ENCODE data around the gene FBLN2.
A peak's percentile ranks its signal among the peaks of the same experiment; 100 is the strongest.

FBLN2 gene

DNA sequence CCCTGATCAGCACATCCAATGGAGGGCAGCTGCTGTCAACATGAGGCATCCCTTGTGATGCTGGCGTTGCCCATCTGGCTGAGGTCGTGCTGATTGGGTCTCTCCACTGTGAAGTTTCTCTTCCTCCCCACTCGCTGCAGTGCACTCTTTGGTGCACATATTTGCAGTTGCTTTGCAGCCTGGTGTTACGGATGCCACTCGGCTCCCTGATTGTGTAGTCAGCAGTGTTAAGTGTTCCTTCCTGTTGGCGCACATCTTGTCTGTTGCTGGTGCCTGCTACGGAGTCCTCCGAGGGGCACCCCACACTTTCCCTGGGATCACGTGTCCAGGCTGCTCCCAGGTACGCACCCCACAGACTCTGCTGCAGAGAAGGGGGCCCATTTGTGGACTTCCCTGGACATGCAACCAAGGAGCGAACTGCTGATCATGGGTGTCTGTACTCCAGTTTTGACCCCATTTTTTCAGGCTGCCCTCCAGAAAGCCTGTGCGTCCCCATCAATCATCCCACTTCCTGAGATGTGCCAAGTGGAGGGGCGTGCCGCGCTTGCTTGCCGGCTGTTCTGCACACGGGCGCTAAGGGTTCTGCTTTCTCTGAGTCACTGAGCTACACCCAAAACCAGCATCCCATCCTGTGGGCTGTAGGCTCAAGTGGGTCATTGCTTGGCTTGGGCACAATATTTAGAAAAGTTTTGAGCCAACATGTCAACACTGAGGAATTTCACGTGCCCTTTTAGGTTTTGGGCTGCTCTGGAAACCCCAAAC, 98.6 kb downstream of the FBLN2 start:
- DNase-seq (ENCODE audit: low read depth in 2 of 2): no peak

DNA sequence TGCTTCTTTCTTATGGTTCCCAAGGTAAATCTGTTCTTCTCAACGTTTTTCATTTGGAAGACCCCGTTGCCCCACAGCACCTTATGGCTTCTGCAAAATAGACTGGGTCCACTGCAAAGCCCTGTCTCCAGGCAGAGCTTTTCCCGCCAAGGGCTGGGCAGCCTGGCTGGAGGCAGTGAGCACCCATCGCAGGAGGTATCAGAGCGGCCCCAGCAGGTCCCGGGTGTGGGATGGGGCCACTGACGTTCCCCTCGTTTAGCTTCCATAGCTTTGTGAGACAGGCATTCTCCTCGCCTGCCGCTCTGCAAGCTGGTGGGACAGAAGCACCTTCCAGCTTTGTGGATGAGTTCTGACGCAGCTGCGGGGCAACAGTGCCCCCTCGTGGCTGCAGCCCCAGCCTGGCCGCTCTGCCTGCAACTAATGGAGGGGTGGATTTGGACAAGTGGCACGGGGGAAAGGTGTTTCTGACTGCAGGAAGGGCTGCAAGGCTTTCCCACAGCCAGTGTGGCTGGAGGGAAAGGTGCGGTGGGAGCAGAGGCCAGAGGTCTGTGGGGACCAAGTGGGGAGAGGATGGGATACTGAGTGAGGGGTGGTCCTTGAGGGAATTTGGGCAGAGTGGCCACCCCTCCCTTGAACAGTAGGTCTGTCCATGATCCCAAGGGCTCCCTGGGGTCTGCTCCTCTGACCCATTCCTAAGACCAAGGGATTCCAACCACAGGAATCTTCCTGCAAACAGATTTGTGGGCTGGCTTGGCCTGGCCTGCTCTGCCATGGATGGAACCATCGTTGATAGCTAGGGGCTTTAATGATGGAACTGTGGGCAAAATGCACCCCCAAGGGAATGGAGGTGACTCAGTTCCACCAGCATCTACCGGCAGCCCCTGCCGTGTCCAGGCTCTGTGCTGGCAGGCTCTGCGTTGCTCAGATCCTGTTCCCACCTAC, 99.4 kb downstream of the FBLN2 start:
- peak; percentile 76 to 80 for DNase-seq (ENCODE audit: low read depth in 2 of 2)

DNA sequence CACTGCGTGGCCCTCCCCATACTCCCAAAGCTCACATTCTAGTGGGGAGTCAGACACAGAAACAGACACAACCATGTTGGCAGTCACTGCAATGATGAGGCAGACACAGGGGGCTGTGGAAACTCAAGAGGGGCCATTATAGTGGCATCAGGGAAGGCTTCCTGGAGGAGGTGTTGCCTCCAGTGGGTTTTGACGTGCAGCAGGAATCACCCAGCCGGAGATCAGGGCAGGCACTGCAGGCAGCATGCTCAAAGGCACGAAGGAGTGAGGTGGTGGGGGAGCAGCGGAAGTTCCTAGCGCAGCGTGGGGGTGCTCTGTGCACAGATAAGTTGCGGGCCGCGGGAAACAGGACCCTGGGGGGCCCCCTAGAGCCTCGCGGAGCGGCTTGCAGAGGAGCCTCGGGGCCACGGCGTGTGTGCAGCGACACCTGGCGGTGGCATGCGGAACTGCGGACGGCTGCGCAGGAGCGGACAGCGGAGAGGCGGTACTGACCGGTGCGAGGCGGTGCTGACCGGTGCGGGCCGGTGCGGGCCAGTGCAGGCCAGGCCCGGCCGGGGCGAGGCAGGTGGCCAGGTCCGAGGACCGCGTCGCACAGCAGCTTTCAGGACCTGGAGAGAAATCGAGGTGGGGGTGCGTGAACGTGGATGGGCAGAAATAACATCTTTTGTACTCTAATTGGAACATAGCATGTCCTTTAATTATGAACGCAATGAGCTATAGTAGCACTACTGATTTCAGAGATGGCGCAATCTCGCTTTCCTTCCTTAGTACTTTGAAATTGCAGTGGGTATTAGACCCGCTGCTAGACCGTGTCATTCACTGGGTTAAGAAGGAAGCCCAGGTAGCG, 101.5 kb downstream of the FBLN2 start:
- DNase-seq (ENCODE audit: low read depth in 2 of 2): peak; percentile 65 to 67

DNA sequence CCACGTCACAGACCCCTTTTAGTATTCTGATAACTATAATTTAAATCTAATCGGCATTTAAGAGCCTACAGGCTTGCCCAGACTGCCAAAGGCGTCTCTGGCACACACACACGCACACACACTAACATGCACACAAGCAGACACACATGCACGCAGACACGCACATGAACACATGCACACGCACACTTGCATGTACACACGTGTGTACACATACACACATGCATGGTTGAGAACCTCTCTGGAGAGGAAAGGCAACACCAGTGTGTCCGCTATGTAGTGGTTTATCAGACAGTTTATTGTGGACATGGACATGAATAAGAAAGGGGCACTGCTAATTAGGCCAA, 102.1 kb downstream of the FBLN2 start:
- DNase-seq (ENCODE audit: low read depth in 2 of 2): no peak

DNA sequence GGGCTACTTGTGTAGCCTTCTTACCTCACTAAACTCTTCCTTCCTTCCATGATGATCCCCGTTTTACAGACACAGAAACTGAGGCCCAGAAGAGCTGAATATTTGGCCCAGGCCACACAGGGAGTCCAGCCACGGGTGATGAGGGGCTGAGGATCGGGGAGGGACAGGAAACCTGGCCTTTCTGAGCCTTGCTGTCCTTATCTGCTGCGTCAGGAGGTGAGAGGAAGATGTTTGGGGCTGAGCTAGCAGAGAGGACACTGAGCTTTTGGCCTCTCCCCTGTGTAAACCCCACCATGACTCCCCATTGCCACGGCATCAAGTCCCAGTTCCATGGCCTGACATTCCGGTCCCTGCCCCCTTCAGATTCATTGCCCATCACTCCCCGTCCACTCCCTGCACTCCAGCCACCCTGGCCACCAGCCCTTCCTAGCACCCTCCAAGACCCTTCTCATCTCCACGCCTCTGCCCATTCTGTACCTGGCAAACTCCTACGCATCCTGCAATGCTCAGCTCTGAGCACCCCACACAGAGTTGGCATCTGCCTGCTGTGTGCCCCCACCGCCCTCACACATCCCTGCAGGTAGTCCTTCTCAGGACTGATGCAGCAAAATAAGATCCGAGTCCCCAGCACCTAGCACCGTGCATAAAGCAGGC, 103.0 kb downstream of the FBLN2 start:
- DNase-seq (ENCODE audit: low read depth in 2 of 2): no peak

DNA sequence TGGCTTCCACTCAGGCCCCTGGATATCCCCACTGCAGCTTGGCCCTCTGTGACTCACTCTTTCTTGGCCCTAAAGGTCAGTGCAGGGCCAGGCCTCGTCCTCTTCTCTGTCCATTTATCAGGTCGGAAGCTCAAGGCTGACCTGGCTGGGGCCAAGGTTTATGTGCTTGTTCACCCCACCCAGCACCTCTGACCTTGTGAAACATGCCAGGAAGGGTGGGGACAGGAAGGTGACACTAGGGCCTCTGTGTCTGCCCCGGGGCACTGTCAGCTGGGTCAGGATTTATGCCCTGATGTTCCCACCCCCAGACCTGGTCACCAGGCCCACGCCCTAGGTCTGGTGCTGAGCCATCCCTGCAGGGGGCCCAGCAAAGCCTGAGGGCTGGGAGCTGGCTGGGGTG, 103.8 kb downstream of the FBLN2 start:
- DNase-seq (ENCODE audit: low read depth in 2 of 2): no peak

DNA sequence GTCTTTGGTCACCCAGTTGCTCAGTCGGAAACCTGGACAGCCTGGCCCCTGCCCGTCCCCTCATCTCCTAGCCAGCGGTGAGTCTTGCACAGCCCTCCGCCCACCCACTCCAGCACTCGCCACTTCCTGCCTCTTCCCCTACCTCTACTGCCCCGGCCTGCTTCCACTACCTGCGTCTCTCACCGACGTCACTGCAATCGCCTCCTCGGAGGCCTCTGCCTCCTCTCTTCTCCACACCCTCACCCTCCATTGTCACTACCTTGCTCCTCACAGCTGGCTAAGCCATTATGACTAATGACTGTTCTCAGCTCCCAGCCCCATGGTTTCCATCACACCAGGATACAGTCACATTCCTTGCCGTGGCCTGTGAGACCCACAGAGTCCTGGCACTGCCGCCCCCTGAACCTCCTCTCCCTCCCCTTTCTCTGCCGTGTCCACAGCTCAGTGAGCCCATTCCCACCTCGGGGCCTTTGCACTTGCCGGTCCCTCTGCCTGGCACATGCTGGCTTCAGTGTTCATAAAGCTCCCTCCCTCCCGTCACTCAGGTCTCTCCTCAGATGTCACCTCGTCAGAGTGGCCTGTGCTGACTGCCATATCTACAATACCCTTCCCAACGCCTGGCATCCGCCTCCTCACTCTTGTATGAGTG, 104.8 kb downstream of the FBLN2 start:
- no peak for DNase-seq (ENCODE audit: low read depth in 2 of 2)

DNA sequence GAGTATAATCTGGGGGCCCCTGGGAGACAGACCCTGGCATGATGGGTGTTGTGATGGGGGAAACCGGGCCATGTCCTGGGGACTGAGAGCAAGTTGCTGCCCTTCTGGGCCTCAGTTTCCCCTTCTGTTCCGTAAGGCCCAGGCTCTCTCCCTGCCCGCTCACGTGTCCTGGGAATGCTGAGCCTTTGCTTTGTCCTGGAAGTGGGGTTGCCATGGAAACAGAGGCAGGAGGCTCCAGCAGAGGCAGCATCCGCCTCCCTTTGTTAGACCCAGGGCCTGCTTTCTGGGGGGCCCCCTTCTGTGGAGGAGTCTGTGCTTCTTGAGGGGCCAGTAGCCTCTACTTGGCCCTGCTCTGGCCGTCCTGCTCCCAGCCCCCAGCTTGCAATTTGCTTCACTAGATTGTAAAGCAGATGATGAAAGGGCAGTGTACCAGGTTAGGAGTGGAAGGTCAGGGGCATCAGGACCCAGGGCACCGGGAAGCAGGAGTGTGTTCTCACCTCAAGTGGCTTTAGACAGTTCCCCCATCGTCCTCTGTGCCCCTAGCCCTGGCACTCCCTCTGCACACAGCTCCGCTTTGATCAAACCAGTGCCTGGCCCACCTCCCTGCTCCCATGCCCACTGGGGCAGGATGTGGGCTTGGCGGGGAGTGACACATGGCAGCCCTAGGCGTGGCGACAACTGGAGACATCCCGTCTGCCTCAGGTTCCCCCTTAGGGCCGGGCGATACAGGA, 105.6 kb downstream of the FBLN2 start:
- no peak for DNase-seq (ENCODE audit: low read depth in 2 of 2)

DNA sequence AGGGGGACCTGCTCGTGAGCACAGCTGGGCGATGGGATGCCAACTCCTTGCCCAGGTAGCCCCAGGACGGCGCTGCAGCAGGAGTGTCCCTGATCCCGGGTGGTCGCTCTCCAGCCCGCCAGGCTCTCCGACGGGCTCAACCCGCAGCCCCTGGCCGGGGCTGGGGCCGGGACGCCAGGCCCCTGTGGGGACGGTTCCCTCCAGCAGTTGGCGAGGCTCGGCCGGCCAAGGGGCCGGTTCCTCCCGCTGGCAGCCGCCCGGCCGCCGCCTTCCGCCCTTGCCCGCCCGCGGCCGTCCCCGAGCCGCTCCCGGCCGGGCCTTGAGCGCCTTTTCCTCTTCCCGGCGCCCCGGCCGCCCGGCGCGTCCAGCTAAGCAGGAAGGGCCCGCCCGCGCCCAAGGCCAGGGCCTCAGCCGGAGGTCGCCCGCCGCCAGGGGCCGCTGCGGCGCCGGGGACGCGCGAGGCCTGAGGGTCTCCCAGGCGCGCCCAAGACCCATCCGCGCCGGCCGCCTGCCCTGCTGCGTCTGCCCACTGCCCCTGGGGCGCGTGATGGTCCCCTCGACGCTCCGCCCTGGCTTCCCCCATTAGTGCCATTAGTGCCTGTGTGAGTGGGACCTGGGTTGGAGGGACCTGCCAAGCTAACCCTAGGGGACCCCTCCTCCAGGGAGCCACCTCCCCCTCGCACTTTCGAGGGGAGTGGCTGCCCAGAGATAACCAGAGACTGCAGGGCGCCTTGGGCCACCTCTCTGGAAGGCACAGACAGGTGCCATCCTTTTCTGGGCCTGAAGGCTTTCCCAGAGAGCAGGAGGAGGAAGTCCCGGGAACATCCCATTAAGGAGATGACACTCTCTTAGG, 106.4 kb downstream of the FBLN2 start:
- DNase-seq (ENCODE audit: low read depth in 2 of 2): no peak

DNA sequence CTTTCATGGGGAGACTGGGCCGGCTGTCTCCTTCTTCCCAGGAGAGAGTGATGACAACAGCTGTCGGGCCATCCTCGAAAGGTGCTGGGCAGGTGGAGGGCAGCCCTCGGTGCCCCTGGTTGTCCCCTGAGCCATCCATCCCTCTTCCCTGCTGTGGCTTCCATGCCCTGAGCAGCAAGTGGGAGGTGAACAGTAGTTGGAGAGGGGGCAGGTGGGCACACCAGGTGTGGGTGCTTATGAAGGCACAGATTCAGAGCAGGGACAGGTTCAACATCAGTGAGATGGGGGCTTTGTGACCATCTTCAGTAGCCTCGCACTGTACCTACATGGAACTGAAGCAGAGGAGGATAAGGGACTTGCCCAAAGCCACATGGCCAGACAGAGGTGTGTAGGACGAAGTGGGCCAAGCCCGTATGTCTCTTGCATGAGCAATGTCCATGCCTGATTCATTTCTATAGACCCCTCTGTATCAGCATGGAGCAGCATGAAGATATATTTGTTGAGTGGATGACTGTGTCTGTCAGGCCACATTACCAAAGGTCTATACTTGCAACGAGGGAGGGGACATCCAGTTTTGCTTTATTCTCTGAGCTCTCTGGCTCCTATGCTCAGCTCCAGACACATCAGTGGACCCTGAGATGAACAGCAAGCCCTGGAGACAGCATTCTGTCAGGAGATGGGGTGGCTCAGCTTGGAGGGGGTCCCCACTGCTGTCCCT, 107.8 kb downstream of the FBLN2 start:
- DNase-seq (ENCODE audit: low read depth in 2 of 2): no peak

DNA sequence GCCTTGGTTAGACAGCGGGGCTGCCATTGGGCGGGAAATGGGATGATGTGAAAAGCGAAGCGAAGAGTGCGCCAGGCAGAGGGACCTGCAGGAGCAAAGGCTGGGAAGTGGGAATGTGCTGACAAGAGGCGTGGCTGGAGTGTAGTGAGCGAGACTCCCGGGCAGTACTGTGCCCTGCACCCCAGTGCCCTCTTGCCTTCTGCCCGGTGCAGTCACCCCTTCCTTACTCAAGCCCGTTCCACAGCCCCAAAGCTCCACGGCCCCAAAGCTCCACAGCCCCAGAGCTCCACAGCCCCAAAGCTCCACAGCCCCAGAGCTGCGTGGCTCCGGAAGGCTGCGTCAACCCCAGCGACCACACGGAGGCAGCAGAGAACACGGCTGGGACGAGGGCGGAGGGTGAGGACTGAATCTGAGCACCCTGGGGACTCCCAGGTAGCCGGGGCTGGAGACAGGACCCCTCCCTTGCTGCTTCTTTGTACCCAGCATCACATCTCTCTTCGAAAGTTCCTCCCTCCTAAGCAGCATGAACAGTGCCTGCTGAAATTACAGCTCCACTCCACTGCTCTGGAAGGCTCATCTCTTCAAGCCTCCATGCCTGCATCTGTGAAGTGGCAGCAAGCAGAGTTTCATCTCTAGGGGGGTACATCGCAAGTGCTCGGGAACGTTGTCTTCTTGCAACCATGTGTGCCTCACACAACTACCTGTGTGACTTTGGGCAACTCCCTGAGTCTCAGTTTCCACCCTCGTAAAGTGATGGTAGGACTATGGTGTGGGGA, 108.9 kb downstream of the FBLN2 start:
- peak; percentile 46 to 58 for DNase-seq (ENCODE audit: low read depth in 2 of 2)

DNA sequence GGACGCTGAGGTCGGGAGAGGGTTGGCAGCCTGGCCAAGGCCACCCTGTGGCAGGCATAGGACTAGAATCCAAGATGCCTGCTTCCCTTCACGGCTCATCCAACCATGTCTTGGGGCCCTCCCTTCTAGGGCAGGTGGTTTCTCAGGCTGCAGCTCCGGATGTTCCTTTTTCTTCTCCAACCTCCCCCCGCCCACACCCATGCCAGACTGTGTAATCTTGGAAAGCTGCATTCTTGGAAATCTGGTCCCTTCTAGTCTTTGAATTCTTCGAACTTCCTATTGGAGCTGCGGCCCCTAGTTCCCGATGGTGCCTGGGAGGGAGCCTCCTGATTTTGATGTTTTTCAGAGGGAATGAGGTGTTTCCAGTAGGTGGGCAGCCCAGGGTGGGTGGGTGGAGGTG, 109.8 kb downstream of the FBLN2 start:
- no peak for DNase-seq (ENCODE audit: low read depth in 2 of 2)

DNA sequence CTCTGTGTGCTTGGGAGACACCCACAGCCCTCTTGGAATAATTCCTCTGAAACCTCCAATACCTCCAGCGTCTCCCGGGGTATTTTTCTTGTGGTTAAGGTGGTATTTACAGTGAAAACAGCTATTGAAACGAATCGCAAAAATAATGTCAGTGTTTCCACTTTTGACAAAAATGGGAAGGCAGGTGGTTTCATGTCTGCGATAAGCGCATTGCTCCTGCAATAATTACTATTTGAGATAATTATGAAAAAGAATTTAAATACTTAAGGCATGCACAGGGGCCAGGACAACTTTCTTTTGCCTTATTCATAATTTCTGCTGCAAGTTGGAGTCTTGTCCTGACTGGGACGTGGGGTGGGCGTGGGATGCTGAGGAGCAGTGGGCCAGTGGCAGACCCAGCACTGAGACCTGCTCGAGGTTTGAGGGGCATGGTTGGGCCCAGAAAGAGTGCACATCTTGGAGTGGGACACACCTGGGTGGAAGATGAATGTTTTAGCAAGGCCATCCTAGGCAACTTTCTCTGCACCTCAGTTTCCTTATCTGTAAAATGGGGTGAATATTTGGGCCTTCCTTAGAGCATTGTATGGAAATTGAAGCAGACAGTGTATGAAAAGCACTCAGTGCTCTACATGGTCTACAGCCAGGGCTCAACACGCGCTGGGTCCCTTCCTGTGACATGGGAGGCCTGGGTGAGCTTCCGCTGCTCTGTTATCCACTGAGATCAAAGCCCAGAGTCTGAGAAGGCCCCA, 110.5 kb downstream of the FBLN2 start:
- no peak for DNase-seq (ENCODE audit: low read depth in 2 of 2)

DNA sequence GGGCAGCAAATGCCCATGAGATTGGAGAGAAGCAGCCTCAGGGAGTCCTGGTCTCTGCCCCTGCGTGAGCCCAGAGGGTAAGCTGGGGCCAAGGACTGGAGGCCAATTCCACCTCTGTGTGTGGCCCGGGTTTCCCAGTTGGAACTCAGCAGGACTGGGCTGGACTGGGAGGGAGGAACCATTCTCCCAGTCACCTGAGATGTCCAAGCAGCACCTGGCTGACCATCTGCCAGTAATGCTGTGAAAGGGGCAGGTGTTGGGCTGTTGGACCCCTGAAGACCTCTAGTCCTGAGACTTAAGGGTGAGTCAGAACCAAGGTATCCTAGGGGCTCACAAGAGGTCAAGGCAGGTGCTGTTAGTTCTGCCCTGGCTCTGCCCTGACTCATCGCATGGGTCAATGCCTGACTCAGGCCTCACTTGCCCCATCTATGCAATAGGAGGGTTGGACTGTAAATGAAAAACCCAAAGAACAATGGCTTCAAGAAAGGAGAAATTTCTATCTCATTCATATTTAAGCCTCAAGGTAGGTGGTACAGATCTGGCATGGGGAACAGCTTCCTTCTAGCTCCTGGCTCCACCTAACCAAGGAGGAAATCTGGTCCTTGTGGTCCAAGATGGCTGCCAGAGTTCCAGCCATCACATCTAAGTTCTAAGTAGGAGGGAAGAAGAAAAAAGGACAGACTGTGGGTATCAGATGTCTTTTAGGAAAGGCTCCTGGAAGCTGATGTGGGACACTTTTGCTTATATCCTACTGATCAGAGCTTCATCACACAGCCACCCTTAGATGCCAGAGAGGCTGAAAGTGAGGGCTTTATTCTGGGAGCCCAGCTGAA, 111.3 kb downstream of the FBLN2 start:
- no peak for DNase-seq (ENCODE audit: low read depth in 2 of 2)

DNA sequence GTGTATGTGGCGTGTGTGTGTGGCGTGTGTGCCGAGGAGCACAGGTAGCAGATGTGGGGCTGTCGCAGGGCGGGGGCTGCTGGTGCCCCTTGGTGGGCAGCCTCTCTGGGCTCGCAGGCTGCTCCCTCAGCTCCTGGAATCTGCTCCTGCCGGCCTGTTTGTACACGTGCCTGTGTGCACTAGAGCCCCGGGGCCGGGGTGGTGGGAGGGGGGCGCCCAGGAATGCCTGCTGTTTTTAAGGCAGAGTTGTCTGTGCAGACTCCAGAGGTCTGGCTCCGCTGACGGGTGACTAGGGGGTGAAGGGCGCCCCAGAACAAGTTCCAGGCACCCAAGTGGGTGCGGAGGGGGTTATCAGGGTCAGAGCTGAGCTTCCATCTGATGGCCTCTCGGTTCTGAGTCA, 112.2 kb downstream of the FBLN2 start:
- DNase-seq (ENCODE audit: low read depth in 2 of 2): no peak

DNA sequence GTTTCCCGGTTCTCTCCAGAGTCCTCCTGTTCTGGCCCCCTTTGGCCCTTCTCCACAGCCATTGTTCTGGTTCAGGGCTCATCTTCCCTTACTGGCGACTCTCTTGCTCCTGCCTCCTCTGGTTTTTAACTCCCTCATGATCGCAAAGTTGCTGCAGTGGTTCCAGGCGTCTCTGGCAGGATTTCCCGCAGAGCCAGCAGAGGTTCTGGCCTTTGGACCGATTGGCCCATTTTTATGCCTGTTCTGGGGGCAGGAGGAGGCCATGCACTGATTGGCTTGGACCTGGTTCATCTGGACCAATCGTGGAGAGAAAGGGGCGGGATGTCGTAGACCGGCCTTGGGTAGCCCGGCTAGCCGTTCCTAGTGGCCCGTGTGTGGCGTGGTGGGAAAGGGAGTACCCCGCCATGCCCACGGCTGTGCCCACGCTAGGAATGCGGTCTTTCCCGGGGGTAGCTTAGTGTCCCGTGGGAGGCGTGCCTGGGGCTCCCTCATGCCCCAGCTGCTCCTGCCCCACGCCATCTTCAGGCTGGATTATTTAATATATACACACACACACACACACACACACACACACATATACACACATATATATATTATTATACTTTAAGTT, 113.4 kb downstream of the FBLN2 start:
- DNase-seq (ENCODE audit: low read depth in 2 of 2): no peak
